ENCODE measurements around the gene SLIT1.

SLIT1 gene

DNA sequence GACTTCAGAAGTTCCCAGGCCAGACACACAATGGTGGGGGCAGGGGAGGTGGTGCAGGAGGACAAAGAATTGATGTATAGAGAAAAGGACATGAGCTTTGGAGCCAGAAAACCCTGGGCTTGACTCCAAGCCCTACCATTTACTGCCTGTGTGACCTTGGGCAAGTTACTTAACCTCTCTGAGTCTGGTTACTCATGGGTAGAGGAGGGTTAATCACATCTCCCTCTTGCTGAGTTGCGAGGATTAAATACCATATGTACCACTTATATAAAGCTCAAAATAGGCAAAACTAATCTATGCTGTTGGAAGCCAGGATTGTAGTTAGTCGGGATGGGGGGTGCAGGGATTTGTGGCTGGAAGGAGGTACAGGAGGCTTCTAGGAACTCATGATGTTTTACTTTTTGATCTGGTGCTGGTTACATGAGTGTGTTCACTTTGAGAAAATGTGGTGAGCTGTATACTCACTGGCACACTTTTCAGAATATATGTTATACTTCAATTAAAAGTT lies 106.8 kb downstream of the SLIT1 start:
- TF ChIP-seq, protein P1, sequence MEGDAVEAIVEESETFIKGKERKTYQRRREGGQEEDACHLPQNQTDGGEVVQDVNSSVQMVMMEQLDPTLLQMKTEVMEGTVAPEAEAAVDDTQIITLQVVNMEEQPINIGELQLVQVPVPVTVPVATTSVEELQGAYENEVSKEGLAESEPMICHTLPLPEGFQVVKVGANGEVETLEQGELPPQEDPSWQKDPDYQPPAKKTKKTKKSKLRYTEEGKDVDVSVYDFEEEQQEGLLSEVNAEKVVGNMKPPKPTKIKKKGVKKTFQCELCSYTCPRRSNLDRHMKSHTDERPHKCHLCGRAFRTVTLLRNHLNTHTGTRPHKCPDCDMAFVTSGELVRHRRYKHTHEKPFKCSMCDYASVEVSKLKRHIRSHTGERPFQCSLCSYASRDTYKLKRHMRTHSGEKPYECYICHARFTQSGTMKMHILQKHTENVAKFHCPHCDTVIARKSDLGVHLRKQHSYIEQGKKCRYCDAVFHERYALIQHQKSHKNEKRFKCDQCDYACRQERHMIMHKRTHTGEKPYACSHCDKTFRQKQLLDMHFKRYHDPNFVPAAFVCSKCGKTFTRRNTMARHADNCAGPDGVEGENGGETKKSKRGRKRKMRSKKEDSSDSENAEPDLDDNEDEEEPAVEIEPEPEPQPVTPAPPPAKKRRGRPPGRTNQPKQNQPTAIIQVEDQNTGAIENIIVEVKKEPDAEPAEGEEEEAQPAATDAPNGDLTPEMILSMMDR (IDR thresholded peaks at IDR 0.05; ENCODE audit: low read depth, low read length): no peak
- no peak for DNase-seq (ENCODE audit: low read depth in 2 of 2)
- H3K4me3 ChIP-seq (replicated peaks in 1 of 2; ENCODE audit: low read depth in 2 of 2, low read length in 2 of 2): no peak overlapping the region

DNA sequence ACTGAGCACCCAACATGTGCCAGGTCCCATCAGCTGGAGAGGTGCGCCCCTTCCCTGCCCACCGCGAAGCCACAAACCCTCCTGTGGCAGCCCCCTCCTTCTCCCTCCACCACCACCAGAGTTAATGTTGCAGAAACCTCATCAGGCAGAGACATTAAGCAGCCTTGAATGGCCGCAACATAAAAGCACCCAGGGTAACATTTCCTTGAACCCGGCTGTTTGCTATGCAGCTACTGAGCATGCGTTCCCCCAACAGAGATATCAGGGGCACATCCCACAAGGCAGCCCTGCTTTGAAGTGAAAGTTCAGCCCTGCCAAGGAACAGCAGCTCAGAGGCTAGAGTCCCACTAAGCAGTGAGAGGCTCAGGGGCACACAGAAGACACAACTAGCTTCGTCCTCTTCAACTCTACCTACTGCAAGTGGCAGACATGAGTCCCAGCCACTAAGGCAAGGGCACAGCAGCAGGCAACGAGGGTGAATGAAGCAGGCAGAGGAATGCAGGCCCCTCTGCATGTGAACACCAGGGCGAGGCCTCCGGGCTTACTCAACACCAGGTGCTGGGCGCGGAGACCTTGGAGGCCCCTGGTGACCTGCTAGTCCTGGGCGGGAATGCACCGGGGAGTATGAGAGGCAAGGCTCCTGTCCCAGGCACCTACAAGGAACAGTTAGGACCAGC lies 107.4 kb downstream of the SLIT1 start:
- DNase-seq (ENCODE audit: low read depth in 2 of 2): no peak
- no peak overlapping the region for H3K4me3 ChIP-seq (replicated peaks in 1 of 2; ENCODE audit: low read depth in 2 of 2, low read length in 2 of 2)
- TF ChIP-seq, protein P1 (IDR thresholded peaks at IDR 0.05; ENCODE audit: low read depth, low read length): no peak

DNA sequence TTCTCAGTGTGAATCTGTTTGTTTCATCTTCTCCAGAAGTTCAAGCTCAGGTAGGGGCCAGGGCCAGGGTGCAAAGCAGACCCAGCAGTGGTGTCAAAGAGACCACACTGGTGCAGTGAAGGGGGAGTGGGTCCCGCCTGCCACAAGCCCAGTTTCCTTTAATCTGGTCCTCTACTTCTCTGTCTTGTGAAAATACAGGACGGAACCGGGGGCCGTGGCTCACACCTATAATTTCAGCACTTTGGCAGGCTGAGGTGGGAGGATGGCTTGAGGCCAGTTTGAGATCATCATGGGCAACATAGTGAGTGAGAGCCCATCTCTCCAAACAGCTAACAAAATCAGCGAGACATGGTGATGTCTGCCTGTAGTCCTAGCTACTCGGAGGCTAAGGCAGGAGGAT lies 109.0 kb downstream of the SLIT1 start:
- no peak for DNase-seq (ENCODE audit: low read depth in 2 of 2)
- TF ChIP-seq, protein P1 (IDR thresholded peaks at IDR 0.05; ENCODE audit: low read depth, low read length): no peak
- H3K4me3 ChIP-seq (replicated peaks in 1 of 2; ENCODE audit: low read depth in 2 of 2, low read length in 2 of 2): no peak overlapping the region

DNA sequence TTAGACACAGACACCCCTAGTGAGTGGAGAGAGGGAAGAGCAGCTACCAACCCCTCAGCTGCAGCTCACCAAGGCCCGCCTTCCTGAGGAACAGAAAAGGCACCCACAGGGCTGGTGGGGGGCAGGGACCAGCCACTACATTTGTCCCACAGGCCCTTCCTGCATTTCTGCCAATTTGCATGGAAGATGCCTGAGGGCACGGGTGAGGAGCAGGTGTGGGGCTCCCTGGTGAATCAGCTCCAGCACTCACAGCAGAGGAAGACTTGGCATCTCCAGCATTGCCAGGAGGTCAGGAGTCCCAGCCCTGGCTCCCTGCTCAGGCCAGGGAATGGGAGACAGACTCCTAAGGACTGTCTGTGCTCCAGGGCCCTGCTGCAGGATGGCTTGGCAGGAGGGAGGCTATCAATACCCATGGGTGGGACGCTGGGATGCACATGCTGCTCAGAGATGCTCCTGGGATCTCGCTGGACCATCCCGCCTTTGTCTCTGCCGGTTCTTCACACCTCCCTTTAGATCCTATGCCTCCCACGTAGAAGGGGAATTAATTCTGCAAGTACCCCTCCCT lies 109.7 kb downstream of the SLIT1 start:
- no peak for DNase-seq (ENCODE audit: low read depth in 2 of 2)
- no peak overlapping the region for H3K4me3 ChIP-seq (replicated peaks in 1 of 2; ENCODE audit: low read depth in 2 of 2, low read length in 2 of 2)
- TF ChIP-seq, protein P1 (IDR thresholded peaks at IDR 0.05; ENCODE audit: low read depth, low read length): no peak

DNA sequence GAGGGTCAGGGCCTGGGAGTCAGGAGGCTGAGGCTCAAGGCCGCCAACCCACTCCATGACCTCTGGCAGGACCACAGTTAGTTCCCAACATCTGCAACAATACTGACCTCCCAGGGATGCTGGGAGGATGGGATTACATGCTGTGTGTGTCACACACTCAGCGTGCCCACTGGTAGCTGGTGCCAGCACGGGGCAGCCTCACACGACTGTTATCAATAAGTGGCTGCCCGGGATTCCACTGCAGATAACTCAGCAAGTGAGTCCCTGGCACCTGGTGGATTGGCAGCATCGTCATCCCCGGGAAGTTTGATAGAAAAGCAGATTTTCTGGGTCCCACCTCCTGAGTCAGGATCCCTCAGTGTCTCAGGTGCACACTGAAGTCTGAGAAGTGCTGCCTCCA lies 110.3 kb downstream of the SLIT1 start:
- no peak overlapping the region for H3K4me3 ChIP-seq (replicated peaks in 1 of 2; ENCODE audit: low read depth in 2 of 2, low read length in 2 of 2)
- no peak for DNase-seq (ENCODE audit: low read depth in 2 of 2)
- TF ChIP-seq, protein P1 (IDR thresholded peaks at IDR 0.05; ENCODE audit: low read depth, low read length): no peak

DNA sequence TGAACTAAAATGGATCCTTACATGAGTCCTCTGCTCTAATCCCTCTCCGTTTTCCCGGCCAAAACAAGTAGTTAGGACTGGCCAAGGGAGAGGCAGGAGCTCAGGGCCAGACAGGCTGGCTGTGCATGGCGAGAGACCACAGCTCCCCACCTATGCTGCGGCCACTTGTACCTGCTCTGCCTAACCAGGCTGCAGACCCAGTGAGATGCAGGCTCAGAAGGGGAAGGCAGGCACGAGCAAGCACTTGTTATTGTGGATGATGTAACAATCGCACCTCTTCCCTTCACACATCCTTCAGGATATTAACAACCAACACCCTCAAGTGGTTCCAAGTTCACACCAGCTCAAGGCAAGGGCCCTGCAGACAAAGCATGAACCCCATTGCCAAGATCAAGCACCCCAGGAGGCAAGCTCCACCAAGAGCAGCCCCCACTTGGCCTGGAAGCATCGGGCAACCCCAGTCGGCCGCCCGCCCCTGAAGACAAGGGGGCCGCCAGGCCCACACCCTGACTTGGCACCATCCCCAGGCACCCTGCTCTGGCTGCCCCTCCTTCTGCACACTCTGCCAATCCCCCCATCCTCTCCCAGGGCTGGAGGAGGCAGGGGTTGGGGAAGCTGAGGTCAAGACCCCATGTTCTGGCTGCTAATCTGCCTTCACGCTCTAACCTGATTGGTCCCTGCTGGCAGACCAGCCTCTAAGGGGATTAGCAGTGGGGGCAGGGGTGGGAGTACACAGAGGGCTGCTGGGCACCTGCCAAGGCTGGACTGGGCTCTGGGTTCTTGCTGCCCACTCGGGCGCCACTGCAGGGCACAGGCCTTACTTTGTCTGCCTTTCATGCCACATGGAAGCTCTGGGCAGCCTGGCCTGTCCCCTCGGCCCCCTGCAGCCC lies 111.3 kb downstream of the SLIT1 start:
- TF ChIP-seq, protein P1 (IDR thresholded peaks at IDR 0.05; ENCODE audit: low read depth, low read length): no peak
- H3K4me3 ChIP-seq (replicated peaks in 1 of 2; ENCODE audit: low read depth in 2 of 2, low read length in 2 of 2): no peak overlapping the region
- no peak for DNase-seq (ENCODE audit: low read depth in 2 of 2)
